HG03520 (cell line): ENCODE measurements around the gene SLC12A5.

Source experiments
- ATAC-seq: cut with Tn5 transposase; IDR thresholded peaks from one replicate; pipeline ENCODE4 v1.9.1; 2021; ENCODE audit warnings: mild to moderate bottlenecking, moderate library complexity; ENCODE audit not compliant: unreplicated experiment

The SLC12A5 gene

DNA sequence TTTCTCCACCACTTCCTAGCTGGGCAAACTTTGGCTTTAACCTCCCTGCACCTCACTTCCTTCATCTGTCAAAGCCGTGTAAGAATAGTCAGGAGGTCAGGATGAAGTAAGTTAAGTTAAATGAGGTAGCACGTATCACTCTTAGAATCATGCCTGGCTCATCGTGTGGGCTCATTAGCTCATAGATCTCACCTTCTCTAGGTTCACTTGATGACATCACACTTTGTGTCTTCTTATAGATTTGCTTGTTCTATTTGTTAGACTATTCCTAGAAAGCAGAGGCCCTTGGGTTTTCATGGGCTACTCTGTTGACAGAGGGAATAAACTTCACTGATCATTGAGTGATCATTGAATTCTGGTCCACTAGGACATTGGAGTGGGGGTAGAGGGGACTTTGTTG, 72.9 kb downstream of the SLC12A5 start:
- ATAC-seq, result no peak

DNA sequence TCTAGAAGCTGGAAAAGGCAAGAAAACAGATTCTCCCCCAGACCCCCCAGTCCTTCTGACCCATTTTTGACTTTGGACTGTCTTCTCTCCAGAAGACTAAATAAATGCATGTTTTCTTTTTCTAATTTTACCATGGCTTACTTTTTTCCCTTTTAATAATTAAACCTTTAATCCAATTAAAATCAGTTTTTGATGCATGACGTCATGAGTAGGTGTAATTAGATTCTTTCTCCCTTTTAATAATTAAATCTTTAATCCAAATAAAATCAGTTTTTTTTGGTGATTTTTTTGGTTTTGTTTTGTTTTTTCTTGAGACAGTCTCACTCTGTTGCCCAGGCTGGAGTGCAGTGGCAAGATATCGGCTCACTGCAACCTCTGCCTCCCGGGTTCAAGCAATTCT, 73.9 kb downstream of the SLC12A5 start:
- no peak for ATAC-seq

DNA sequence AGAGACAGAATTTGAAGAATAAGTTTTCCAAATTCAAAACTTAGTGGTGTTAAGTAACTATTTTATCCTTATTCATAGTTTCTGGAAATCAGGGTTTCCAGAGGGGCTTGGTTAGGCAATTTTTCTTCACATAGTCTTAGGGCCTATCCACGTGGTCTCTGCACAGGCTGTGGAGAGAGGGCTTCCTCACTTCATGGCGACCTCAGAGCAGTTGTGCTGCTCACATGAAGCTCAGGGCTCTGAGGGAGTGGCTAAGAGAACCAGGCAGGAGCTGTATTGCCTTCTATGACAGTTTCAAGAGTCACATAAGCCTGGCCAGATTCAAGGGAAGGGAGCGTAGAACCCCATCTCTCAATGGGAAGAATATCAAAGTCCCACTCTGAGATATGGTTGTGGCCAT, 75.2 kb downstream of the SLC12A5 start:
- no peak for ATAC-seq

GRCh38 chr20:46107061-46107460, 78.0 kb downstream of the SLC12A5 start:
- ATAC-seq, result no peak

DNA sequence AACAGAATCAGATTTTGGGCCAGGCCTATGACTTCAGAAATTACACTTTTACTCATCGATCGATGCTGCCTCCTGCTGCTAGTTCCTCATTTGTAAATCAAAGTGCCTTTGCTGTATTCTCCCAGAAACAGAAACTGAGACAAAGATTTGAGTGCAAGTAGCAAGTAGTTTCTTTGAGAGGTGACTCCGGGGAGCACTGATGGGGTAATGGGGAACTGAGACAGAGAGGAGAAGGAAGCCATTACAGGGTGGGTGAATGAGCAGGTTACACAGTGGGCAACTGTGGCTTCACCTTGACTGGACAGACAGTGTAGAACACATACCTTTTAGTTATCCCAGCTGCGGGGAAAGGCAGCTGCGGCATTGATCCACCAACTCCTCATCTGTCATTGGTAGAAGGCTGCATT, 79.4 kb downstream of the SLC12A5 start:
- peak; percentile 68 for ATAC-seq

- ATAC-seq, result no peak
These were observed 80.0 kb downstream of the SLC12A5 start for GRCh38 chr20:46108976-46109375.
